GM19463 (cell line): ENCODE data around the gene FAM9C.
"Not testable (repeated sequence)": the region's sequence is repeated elsewhere in the genome, so short reads cannot be mapped to it uniquely, and the experiment has no call there.

ENCODE experiments used
- ATAC-seq: cut with Tn5 transposase; IDR thresholded peaks from one replicate; pipeline ENCODE4 v1.9.1; 2021; ENCODE audit warnings: mild to moderate bottlenecking, moderate library complexity; ENCODE audit not compliant: unreplicated experiment

Gene FAM9C

DNA sequence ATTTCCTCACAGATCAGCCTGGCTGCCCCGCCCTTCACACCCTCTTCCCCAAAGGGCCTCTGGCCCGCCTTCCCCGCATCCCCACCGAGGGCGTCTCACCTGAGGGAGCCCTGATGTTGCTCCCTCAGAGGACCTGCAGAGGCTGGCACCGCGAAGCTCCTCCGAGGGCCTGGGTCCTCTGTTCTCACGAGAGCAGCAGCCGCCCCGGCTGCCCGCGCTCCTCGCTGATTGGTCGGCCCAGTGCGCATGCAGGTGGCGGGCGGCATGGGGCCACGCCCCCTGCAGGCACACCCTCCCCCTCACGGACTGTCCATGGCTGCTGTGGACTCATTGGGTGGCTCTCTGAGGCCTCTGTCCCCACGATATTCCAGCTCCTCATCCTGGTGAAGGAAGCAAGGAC, at the start of gene FAM9C:
Gene FAM9C, minus strand, starts transcription at position 180 of the 400 bp plus-strand sequence. CDS start 831 bp downstream, outside the sequence.
- ATAC-seq: no peak

DNA sequence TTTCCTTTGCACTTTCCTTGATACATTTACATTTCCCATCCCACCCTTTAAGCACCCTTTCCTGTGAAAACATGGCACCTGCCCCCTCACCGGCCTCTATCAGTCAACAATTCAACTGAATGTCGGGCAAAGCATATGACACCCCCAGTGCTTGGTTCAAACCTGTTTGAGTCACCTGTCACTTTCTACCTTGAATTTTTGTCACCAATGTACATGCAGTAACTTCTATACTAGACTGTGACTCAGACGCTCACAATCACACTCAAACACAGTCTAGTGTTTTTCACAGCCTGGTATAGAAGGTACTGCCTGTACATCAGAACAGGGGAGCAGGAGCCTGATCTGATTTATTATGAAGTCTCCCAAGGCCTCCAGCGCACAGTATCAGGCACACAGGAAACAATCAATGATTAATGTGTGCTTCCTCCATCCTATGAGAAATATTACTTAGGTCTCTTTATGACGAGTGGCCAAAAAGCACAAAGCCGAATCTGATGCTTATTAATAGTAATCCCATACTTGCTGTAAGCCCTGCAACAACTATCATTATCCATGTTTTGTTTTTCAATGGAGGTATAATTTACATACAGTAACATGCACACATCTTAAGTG, 49.2 kb upstream of the FAM9C start:
- ATAC-seq: no peak

DNA sequence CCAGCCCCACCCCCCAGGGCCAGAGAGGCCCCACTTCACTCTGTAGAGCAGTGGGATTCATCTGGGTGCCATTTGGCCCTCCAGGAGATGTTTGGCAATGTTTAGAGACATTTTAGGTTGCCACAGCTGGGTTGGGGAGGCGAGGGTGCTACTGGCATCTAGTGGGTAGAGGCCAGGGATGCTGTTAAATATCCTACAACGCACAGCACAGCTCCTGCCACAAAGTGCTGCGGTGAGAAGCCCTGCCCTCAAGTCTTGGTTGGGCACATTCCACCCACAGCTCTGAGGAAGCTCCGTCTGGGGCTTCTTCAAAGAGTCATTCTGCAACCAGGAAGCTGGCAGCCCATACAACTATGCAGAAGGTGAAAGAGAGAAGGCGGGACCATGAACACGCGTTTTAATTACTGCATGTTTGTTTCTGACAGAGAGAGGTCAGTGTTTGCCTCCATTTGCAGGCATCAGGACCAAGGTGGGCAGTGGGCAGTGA, 48.1 kb upstream of the FAM9C start:
- ATAC-seq: peak; percentile 78

DNA sequence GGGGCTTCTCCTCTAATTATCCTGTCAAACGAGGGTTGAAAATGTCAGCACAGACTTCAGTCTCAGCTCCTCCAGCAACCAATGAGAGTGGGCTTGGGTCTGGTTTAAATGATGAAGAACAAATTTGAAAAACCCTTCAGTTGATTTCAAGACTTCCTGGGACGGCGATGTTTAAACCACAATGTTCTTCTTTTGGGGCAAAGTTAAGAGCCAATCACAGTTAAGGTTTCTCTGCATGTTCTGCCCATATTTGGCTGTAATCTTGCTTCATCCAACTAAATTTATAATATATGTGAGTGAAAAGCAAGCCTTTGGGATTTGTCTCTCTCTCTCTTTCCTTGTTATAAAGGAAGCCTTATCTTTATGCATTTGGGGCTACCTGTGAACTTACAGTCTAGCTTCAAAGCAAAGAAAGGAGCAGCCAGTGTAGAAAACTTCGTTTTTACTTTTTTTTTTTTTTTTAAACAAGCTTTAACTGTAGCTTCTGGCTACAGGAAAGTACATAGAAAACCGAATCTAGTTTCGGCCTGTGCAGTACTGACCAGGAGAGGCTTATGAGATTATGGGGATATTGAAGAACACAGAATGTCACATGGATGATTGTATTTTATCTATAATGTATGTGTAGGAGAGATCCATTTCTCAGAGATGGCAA, 46.8 kb upstream of the FAM9C start:
- ATAC-seq: no peak

DNA sequence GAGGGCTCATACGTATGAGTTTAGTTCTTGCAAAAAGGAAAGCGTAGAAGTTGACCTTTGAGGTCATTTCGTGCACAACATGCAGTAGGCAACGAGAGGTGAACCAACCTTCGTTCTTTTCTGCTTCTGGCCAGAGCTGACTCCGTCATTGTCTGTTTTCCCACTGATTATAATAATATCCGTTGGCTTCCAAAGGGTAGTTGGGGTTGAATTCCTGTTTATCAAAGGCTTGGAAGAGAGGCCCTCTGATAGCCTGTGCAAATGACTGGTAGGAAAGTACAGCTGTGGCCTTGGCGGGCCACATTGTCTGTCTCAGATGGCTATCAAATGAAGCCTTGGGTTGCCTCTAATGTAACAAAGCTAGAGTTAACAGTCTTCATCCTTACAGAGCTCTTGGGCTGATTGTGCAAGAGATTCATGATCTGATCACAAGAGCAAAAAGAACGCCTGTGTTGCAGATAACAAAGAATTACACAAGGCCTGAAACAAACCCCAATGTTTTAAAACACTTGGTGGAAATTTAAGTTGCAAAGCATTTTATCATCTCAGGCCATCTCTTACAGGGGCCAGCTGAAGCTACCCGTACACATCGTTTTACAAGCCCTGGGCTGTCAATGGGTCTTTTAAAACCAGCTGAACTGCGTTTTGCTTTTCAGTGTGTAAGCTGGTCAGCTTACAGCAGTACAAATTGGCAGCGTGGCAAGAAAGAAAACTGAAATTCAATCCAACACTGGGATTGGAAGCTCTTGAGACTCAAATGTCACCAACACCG, 46.1 kb upstream of the FAM9C start:
- no peak for ATAC-seq

DNA sequence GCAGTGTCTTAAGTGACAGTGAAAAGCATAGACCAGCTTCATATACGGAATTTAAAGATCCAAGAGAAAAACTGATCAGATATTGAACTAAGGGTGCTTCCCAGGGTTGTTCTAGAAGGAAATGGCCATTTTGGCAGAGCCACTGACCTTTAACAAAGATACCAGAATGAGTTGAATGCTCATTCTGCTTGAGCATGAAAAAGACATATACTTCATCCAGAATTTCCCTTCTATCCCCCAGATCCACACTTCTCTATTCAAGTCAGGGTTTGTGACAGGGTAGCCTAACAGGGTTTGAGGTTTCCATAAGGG, 45.6 kb upstream of the FAM9C start:
- no peak for ATAC-seq

DNA sequence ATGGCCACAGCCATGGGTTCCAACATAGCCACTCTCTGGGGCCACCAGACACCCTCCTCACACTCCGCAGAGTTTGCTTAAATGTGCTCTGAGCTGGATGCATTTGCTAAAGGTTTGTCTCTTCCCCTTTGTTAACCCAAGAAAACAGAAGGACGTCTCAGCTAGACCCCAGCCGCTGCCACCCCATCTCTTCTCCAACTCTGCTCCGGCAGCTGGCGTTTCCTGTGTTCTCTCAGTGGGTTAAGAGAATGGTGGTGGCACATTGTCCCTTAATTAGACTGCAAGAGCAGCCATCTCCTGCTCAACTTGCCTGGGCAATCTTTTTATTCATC, 43.7 kb upstream of the FAM9C start:
- no peak for ATAC-seq

DNA sequence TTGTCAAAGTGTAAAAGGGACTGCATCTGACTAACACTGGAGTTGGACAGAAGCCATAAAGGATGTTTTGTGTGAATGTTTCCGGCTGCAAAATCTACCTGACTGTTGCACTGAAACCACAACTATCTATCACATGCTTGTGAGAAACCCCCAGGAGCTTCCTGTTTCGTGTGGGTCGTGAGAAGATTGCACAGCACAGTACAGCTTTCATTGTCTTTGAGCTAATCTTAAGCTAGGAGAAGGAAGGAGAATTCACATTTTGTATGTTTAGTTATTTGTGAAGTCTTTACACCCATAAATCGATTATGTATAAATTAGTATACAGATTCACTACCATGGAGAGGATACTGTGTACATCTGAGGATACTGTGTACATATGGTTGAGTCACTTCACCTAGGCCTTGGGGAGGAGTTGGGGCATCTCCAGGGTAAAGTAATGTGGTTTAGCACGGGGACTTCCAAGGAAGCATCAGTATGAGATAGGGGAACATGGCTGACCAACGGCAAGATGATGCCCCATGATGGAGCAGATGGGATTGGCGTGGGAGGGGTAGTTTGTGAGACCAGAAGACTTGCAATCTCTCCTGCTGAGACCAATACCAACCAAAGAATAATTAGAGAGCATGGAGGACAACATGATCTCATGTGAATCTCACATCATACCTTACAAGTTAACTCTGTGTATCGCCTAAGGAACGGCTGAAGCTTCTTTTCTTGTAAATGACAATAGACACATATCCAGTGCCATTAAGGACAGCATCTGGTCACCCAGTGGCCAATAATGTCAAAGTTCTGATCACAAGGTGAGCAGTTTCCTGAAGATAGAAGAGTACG, 43.1 kb upstream of the FAM9C start:
- peak; percentile 69 for ATAC-seq

DNA sequence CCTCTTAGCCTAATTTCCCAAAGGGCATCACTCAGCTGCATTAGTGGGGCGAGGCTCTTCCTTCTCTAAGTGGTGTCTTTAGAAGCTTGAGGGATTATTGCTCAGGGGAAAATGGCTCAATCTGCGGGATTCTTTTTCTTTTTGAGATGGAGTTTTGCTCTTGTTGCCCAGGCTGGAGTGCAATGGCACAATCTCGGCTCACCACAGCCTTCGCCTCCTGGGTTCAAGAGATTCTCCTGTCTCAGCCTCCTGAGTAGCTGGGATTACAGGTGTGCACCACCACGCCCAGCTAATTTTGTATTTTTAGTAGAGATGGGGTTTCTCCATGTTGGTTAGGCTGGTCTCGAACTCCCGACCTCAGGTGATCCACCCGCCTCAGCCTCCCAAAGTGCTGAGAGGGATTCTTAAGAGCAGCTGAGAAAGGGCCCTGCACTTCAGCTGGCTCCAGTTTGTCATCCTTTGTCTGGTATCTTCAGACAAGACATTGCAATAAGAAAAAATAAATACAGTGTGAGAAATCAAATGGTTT, 42.4 kb upstream of the FAM9C start:
- not testable (repeated sequence) for ATAC-seq

DNA sequence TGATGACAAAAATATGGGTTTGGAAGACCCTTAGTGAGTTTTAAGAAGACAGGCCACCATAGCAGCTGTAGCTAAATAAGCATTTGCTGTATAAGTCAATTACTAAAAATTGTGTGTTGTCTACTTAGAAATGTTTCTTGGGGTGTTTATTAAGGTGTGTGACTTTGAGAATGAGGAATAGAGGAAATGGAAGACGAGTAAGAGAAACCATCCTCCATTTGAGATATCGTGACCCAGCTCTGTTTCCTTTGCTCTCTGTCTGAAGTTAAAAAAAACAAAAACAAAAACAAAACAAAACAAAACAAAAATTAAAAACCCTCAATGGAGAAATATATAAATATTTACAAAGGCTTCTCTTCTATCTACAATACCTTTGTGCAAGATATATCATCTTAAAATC, 41.7 kb upstream of the FAM9C start:
- ATAC-seq: no peak

DNA sequence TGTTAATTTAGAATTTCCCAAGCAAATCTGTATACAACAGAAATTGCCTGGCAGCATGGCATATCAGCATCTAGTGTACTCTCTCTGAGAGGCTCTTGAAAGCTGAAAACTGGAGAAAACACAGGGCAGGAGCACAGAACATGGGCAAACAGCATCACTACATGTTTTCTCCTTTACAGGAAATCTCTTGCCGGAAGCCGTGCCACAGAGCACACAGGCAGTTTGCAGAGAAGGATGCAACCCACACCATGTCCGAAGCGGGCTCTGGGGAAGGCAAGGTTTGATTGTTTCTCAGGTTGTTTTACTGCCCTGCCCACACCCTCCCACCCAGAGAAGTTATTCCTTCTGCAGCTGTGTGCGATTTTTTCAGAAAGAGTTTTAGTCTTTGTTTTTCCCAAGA, 41.1 kb upstream of the FAM9C start:
- no peak for ATAC-seq

DNA sequence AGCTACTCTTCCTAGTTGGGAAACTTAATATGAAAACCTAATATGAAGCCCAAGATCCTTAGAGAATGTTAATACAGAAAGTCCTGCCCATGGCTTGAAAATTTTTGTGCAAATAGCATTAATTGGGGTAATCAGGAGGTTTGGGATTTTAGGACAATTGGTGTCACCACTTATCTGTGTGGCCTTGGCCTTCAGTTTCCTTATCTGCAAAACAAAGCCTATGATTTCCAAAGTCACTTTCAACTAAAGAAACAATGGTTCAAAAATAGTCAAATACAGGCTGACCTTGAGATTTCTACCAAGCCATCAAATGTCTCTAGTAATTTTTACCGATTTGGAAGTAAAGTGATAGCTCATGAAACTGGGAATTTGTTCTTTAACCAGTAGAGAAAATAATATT, 40.2 kb upstream of the FAM9C start:
- no peak for ATAC-seq

DNA sequence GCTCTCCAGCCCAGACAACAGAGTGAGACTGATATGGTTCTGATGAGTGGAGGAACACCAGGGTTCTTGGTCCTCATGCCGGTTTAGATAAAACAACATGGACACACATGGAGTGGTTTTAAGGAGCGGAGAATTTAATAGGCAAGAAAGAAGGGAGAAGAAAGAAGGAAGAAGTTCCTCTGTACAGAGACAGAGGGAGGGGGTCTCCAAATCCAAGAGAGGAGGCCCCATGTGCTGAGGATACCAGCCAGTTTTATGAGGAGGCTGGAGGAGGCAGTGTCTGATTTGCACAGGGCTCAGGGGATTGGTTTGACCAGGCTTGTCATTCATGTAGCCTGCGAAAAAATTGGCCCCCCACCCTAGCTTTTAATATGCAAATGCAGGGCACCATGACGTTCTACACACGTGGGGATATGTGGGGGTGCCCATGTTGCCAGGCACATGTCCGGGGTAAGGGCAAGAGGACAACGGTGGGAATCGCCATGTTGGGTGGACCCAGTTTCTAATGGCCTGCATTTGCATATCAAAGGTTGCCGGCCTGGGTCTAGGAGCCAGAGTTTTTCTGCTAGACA, 39.4 kb upstream of the FAM9C start:
- not testable (repeated sequence) for ATAC-seq

DNA sequence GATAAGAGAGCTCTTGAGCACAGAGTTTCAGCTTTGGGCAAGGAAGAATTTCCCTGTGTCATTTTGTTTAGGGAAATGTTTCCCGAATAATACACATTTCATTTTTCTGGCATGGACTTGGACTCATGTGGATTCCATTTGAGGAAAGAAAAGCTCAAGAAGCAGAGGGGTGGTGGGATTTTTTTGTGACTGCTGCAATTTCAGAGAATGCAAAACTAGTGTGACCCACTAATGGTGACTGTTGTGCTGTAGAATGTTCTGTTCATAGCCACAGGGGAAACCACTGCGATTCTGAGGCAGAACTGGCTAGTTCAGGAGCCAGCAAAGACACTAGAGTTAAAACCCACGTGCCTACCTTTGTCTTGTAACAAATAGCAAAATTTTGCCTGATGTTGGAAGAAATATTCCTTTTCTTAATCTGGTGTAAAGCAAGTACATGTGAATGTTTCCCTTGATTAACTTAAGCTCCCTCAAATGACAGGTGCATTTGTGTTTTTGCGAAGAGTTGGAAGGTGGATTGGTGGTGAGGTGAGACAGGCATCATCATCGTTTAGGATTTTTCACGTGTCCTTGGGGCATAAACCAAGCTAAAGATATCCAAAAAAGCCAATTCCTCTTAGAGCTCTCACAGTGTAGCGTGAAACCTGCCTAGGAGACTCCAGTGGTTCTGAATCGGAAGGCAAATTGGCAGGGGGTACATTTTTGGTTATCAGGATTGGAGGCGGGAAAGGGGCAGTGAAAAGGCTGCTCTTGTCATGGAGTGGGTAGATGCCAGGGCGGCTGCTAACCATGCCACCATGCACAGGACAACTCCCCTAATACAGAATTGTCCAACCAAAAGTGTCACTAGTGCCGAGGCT, 38.0 kb upstream of the FAM9C start:
- ATAC-seq: no peak

DNA sequence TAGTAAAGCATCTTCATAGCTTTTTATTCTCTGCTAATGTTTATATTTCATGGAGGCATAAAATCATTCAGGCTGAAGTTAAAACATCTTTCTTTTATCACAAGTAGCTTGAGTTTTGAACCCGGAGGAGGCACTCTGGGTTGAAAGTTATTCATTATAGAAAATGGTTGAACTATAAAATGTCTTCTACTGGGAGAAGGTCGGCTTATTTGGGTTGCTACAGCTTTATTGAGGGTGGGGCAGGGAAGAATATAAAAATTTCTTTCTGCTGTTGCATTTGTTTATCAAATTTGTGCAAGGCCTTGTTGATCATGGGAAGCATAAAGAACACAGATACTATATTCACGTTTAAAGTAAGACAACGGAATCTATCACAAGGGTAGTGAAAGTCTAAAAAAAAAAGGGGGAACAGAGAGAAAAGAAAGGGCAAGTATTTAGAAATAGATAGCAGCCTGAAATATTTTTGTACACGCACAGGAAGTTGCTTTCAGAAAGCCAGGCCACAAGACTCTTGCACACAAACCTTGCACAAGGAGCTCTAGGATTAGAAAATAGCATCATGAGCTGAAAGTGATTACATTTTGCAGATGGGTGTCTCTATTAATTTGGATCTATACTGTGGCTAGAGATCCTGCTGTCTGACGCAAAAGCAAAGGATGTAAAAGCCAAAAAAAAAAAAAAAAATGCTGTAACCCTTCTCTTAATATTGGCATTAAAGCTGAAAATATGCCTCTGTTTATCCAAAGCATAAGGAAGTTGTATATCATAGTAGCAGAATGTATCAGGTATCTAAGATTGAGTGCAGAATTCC, 37.2 kb upstream of the FAM9C start:
- ATAC-seq: peak; percentile 42

DNA sequence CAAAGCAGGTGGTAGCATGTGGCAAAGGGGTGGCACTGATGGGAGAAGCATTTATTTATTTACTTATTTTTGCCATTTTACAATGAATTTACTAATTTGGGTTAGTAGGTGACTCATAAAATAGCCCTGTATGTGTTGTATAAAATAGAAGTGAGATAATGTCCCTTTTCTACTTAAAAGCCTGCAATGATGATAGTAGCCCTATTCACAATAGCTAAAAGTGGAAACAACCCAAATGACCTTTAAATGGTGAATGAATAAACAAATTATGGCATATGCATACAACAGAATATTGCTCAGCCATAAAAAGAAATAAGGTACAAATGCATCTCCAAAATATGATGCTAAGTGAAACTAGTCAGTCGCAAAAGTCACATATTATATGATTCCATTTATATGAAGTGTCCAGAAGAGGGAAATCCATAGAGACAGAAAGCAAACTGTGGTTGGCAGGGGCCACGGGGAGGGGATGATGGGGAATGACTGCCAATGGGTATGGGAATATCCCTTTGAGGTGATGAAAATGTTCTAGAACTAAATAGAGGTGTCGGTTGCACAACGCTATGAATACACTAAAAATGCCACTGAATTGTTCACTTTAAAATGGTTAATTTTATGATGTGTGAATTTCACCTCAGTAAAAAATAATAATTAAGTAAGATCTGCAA, 35.8 kb upstream of the FAM9C start:
- no peak for ATAC-seq

DNA sequence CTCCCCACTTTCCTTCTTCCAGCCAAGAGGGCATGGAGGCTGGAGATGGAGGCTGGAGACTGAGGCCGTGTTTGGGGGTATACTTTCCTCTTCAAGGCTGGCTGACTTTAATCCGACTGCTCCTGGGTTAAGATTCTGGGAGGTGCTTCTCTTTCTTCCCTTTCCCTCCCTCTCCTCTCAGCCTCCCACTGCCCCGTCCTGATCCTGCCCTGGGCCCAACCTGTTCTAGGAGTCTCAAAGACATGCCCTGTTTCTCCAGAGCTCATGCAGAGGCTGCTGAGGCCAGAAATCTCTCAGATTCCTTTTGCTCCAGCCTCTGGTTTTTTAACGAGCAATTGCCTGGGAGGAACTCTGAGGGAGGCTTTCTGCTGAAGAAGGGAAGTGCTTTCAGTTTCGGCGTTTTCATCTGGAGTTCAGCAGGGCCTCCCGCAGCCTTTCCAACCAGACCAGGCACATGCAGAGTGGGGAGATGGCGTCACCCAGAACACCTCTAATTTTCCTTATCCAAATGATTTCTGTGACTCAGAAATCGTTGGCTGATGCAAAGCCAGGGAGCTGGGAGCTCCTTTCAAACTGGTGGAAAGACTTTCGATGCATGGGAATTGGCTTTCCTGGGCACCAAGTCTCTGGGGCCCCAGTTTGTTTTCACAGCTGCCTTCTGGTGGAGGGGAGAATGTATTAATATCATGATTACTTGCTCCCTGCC, 34.5 kb upstream of the FAM9C start:
- ATAC-seq: no peak

DNA sequence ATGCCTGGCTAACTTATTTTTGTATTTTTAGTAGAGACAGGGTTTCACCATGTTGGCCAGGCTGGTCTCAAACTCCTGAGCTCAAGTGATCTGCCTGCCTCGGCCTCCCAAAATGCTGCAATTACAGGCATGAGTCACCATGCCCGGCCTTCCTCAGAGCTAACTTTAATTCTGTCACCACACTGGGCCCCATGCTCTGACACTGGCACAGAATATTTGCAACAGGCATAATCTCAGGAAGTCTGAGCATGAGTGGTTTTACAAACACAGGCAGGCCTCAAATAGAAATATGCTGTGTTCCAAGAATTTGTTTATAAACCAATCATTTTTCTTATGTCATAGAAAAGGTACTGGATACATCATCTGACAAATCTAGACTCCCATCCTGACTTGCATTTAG, 32.7 kb upstream of the FAM9C start:
- ATAC-seq: no peak
